DOHH2 (cell line): ENCODE measurements around the gene GAS2L1.

Experiments
- H3F3A ChIP-seq: fragments of 200-600 bp; sonication (generic), shearing (Covaris generic); 2 replicates; pipeline ENCODE4 v1.6.0; 2016; ENCODE audit warnings: antibody characterized with exemption, mild to moderate bottlenecking; ENCODE audit not compliant: control insufficient read depth, insufficient read depth
- H3K27ac ChIP-seq: fragments of 200-600 bp; sonication (generic); 2 replicates; pipeline ENCODE4 v1.5.1; 2014; ENCODE audit warnings: low read depth, mild to moderate bottlenecking, low read length, moderate library complexity
- H3K27me3 ChIP-seq: fragments of 200-600 bp; sonication (generic); 2 replicates; pipeline ENCODE4 v1.6.1; 2014; ENCODE audit warnings: mild to moderate bottlenecking, low read length, mixed read lengths; ENCODE audit not compliant: control insufficient read depth
- H3K36me3 ChIP-seq: fragments of 200-600 bp; sonication (generic); 2 replicates; pipeline ENCODE4 v1.6.1; 2014; ENCODE audit warnings: mild to moderate bottlenecking, low read length, moderate library complexity, mixed read lengths; ENCODE audit not compliant: control insufficient read depth
- H3K4me1 ChIP-seq: fragments of 200-600 bp; sonication (generic); 2 replicates; pipeline ENCODE4 v1.6.1; 2014; ENCODE audit warnings: mild to moderate bottlenecking, low read length, mixed read lengths; ENCODE audit not compliant: control insufficient read depth
- H3K4me2 ChIP-seq: fragments of 200-600 bp; sonication (generic); 2 replicates; pipeline ENCODE4 v1.6.0; 2014; ENCODE audit warnings: mild to moderate bottlenecking, low read length, moderate library complexity
- H3K4me3 ChIP-seq: fragments of 200-600 bp; sonication (generic); 2 replicates; pipeline ENCODE4 v1.5.1; 2014; ENCODE audit warnings: mild to moderate bottlenecking, low read length, mixed read lengths
- H3K79me2 ChIP-seq: fragments of 200-600 bp; sonication (generic); 2 replicates; pipeline ENCODE4 v1.6.1; 2014; ENCODE audit warnings: mild to moderate bottlenecking, low read length, mixed read lengths; ENCODE audit not compliant: control insufficient read depth
- H3K9me2 ChIP-seq: fragments of 200-600 bp; sonication (generic); replicated peaks from 2 replicates; pipeline ENCODE4 v1.6.1; 2014; ENCODE audit warnings: mild to moderate bottlenecking, low read length, mixed read lengths; ENCODE audit not compliant: control insufficient read depth
- H3K9me3 ChIP-seq: fragments of 200-600 bp; sonication (generic); 2 replicates; pipeline ENCODE4 v1.6.1; 2014; ENCODE audit warnings: antibody characterized with exemption, low read length, mixed read lengths; ENCODE audit not compliant: control insufficient read depth, insufficient read depth
- H4K20me1 ChIP-seq: fragments of 200-600 bp; sonication (generic); 2 replicates; pipeline ENCODE4 v1.6.0; 2014; ENCODE audit warnings: low read depth, mild to moderate bottlenecking, antibody characterized with exemption, low read length, moderate library complexity; ENCODE audit not compliant: control insufficient read depth, insufficient read depth
- CTCF ChIP-seq: fragments of 200-600 bp; sonication (generic); IDR thresholded peaks from one replicate; pipeline ENCODE4 v1.5.1; 2014; ENCODE audit warnings: antibody characterized with exemption, mild to moderate bottlenecking, low read depth, low read length; ENCODE audit not compliant: poor library complexity, severe bottlenecking
- EZH2phosphoT487 ChIP-seq: fragments of 200-600 bp; sonication (generic); IDR thresholded peaks from 2 replicates; pipeline ENCODE4 v1.6.1; 2017; ENCODE audit warnings: borderline replicate concordance, mild to moderate bottlenecking, antibody characterized with exemption, low read length, moderate library complexity, mixed read lengths

GAS2L1 gene

GRCh38 chr22:29334696-29335344, 28.4 kb downstream of the GAS2L1 start:
- TF ChIP-seq EZH2phosphoT487 (no peak), CTCF (no peak)
- Histone ChIP-seq H4K20me1 (no peaks in the 10 kb centered on the region), H3K36me3 (peaks cover 86% of the 10 kb centered on the region), H3K4me3 (no peak overlapping the region), H3K4me2 (no peak overlapping the region), H3K79me2 (no peaks in the 10 kb centered on the region), H3F3A (no peaks in the 10 kb centered on the region), H3K27me3 (no peaks in the 10 kb centered on the region), H3K9me2 (no peaks in the 10 kb centered on the region), H3K9me3 (no peaks in the 10 kb centered on the region), H3K27ac (no peak overlapping the region), H3K4me1 (no peaks in the 10 kb centered on the region)

- no peaks in the 10 kb centered on the region for H3K27me3 ChIP-seq
- no peaks in the 10 kb centered on the region for H3K9me2 ChIP-seq
- H3K4me2 ChIP-seq = no peak overlapping the region
- peaks cover 91% of the 10 kb centered on the region for H3K36me3 ChIP-seq
- no peaks in the 10 kb centered on the region for H3F3A ChIP-seq
- no peaks in the 10 kb centered on the region for H4K20me1 ChIP-seq
- TF ChIP-seq EZH2phosphoT487 = no peak
- TF ChIP-seq CTCF = no peak
- no peak overlapping the region for H3K27ac ChIP-seq
- H3K4me3 ChIP-seq = no peak overlapping the region
- H3K79me2 ChIP-seq = no peaks in the 10 kb centered on the region
- H3K9me3 ChIP-seq = no peaks in the 10 kb centered on the region
- H3K4me1 ChIP-seq = no peaks in the 10 kb centered on the region
Observed at GRCh38 chr22:29335656-29336055, 29.2 kb downstream of the GAS2L1 start.

- no peak overlapping the region for H3K4me2 ChIP-seq
- no peaks in the 10 kb centered on the region for H3K9me3 ChIP-seq
- H3K36me3 ChIP-seq = peaks cover 91% of the 10 kb centered on the region
- no peak overlapping the region for H3K27ac ChIP-seq
- no peaks in the 10 kb centered on the region for H3K9me2 ChIP-seq
- no peak overlapping the region for H3K4me3 ChIP-seq
- H3K79me2 ChIP-seq = no peaks in the 10 kb centered on the region
- H3F3A ChIP-seq = no peaks in the 10 kb centered on the region
- H3K4me1 ChIP-seq = no peaks in the 10 kb centered on the region
- H4K20me1 ChIP-seq = no peaks in the 10 kb centered on the region
- TF ChIP-seq EZH2phosphoT487 (no peak), CTCF (no peak)
- H3K27me3 ChIP-seq = no peaks in the 10 kb centered on the region
Observed at GRCh38 chr22:29336751-29337490, 30.5 kb downstream of the GAS2L1 start.
